Esophagus squamous epithelium (tissue), 5 donors: ENCODE results near the gene CCDC102A. TPM values are rescaled to one million over a fixed set of nuclear protein-coding genes. Genes with fewer than 3 reads are reported as not detected.

Source experiments
- DNase-seq: peaks from one replicate; lab custom pipeline; 2025; lab: John Stamatoyannopoulos, UW
- H3K27ac ChIP-seq, 4 donors: fragments of 200-600 bp; sonication (generic); one replicate each; pipeline ENCODE4 v1.5.1; 2016 to 2019; ENCODE audit warnings: mild to moderate bottlenecking in 1 of 4
- H3K27me3 ChIP-seq, 4 donors: fragments of 200-600 bp; sonication (generic); 1 replicate in 3 of 4; 2 replicates in 1 of 4; pipeline versions ENCODE4 v1.5.1 to v1.6.0; 2017 to 2021; ENCODE audit warnings: antibody characterized with exemption in 1 of 4
- H3K36me3 ChIP-seq, 3 donors: fragments of 200-600 bp; sonication (generic); one replicate each; pipeline ENCODE4 v1.5.1; 2016 to 2019
- H3K4me1 ChIP-seq, 3 donors: fragments of 200-600 bp; sonication (generic); one replicate each; pipeline ENCODE4 v1.5.1; 2017 to 2019
- H3K4me3 ChIP-seq, 4 donors: fragments of 200-600 bp; sonication (generic); 1 replicate in 3 of 4; 2 replicates in 1 of 4; pipeline ENCODE4 v1.5.1; 2016 to 2019; ENCODE audit warnings: mild to moderate bottlenecking in 2 of 4, moderate library complexity in 1 of 4
- H3K9me3 ChIP-seq, 3 donors: fragments of 200-600 bp; sonication (generic); one replicate each; pipeline ENCODE4 v1.5.1; 2016 to 2019
- POLR2A ChIP-seq, 4 donors: fragments of 450-650 bp; IDR thresholded peaks; one replicate each; pipeline ENCODE4 v1.6.1; 2017; ENCODE audit warnings: antibody characterized with exemption in 4 of 4, mild to moderate bottlenecking in 4 of 4, moderate library complexity in 3 of 4
- WGBS, 2 donors: methylation state at CpG; one replicate each; pipeline ENCODE4 v1.1.5; 2018; 5-methylcytosine and 5-hydroxymethylcytosine counted together
- intact Hi-C: fragments of 100-400 bp; cut with DNase I; formaldehyde crosslinking; loops from one replicate; pipeline ENCODE4 v1.15.0; 2022
- total RNA-seq, 4 donors: library from RNA; depleted of rRNA; stranded (reverse); fragments of >200 nt; gene quantifications; one replicate each; pipeline ENCODE4 v1.1.0, GENCODE V29; 2016
- TF ChIP-seq, protein P1 (sequence below), 6 experiments: fragments of 450-650 bp in 4 of 6; fragments of 200-600 bp in 2 of 6; sonication (generic) in 2 of 6; IDR thresholded peaks; one replicate each; pipeline ENCODE4 v1.5.1; 2016 to 2019; ENCODE audit warnings: antibody characterized with exemption in 6 of 6, mild to moderate bottlenecking in 4 of 6, moderate library complexity in 4 of 6
- donor health status: DM: yes; HTN: yes; CAD: no.

The CCDC102A gene
- total RNA-seq, 4 donors from 2014 or later = 3.5 to 10.9 (median 6.9) TPM

DNA sequence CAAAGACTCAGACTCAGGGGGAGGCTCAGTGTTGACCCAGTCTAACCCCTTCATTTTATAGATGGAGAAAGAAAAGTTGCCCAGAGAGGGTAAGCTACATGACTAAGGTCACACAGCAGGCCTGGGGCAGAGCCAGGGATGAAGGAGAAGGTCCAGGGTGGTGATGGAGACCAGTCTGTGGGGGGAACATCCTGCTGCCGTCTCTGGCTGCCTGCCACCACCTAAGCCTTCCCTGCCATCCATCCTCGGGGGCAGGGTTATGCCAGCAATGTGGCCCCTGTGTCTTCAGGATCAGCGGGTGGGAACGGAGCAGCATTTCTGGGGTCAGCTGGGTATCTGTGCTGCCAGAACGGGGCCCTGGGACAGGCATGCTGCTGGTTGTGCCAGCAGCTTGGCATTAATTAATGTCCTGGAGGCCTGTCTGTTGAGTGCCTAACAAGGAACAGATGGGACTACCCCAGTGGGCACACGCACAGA, 55.6 kb downstream of the CCDC102A start:
- H3K4me3 ChIP-seq = no peak overlapping the region
- TF ChIP-seq, protein P1, sequence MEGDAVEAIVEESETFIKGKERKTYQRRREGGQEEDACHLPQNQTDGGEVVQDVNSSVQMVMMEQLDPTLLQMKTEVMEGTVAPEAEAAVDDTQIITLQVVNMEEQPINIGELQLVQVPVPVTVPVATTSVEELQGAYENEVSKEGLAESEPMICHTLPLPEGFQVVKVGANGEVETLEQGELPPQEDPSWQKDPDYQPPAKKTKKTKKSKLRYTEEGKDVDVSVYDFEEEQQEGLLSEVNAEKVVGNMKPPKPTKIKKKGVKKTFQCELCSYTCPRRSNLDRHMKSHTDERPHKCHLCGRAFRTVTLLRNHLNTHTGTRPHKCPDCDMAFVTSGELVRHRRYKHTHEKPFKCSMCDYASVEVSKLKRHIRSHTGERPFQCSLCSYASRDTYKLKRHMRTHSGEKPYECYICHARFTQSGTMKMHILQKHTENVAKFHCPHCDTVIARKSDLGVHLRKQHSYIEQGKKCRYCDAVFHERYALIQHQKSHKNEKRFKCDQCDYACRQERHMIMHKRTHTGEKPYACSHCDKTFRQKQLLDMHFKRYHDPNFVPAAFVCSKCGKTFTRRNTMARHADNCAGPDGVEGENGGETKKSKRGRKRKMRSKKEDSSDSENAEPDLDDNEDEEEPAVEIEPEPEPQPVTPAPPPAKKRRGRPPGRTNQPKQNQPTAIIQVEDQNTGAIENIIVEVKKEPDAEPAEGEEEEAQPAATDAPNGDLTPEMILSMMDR (IDR thresholded peaks at IDR 0.05) = no peak
- no peak for TF ChIP-seq POLR2A (IDR thresholded peaks at IDR 0.05)
- intact Hi-C loops = no loop called here
- H3K4me1 ChIP-seq = peaks cover 40 to 73% (median 42%) of the 10 kb centered on the region in 3 donors
- H3K36me3 ChIP-seq = peaks cover 0 to 33% (median 0%) of the 10 kb centered on the region in 3 donors
- no peaks in the 10 kb centered on the region for H3K9me3 ChIP-seq
- H3K27me3 ChIP-seq = no peaks in the 10 kb centered on the region
- H3K27ac ChIP-seq = peak overlapping the region in 3 of 4 donors; percentile 18 to 77 (median 31)
- no peak for DNase-seq
- WGBS, 2 donors = 37 to 59% methylated on average over 3 of the region's 6 CpGs

DNA sequence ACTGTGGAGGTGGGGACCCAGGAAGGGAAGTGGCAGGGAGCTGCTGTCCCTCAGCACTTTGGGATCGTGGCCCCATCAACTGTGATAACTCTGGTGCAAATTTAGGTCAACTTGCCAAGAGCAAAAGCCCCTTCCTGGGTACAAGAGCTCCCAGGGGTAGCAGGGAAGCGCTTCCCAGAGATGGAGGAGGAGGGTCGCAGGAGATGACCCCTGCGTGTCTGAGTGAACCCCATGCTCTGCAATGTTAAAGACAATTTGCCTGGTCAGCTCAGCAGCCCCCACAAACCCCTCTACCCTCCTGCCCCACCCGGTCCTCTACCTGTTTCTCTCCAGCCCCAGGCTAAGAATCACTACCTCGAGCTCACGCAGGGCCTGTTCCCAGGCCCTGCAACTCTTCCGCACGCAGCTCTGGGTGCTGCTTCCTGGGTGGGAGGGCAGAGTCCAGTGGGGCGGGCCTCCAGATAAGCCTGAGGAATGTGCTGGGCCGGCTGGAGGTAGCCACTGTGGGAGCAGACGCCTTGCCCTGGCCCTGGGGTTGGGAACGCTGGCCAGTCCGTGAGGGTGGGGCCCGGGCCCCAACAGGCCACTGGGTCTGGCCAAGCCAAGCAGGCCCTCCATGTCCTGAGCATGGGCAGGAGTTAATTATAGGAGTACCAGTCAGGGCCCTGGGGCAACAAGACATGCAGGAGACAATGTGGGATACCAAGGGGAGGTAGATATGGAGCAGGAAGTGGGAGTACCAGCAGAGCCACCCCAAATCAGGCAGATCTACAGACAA, 56.2 kb downstream of the CCDC102A start:
- Histone ChIP-seq H3K4me1 (peaks cover 36 to 68% (median 36%) of the 10 kb centered on the region in 3 donors), H3K27me3 (no peaks in the 10 kb centered on the region), H3K9me3 (no peaks in the 10 kb centered on the region), H3K4me3 (peak overlapping the region; percentile 18 to 62 (median 40)), H3K36me3 (peaks cover 0 to 36% (median 0%) of the 10 kb centered on the region in 3 donors), H3K27ac (peak overlapping the region in 3 of 4 donors; percentile 18 to 77 (median 31))
- no peak for TF ChIP-seq POLR2A (IDR thresholded peaks at IDR 0.05)
- TF ChIP-seq, protein P1 (IDR thresholded peaks at IDR 0.05) = no peak
- 50% methylated on average over 5 of the region's 15 CpGs; no CpG with 5 or more reads in 1 of the 2 donors for WGBS, 2 donors
- intact Hi-C loops = loop anchor here (10.0 kb wide), 1 partner anchor 45 kb away; no protein-coding TSS in a partner anchor
- DNase-seq = no peak

DNA sequence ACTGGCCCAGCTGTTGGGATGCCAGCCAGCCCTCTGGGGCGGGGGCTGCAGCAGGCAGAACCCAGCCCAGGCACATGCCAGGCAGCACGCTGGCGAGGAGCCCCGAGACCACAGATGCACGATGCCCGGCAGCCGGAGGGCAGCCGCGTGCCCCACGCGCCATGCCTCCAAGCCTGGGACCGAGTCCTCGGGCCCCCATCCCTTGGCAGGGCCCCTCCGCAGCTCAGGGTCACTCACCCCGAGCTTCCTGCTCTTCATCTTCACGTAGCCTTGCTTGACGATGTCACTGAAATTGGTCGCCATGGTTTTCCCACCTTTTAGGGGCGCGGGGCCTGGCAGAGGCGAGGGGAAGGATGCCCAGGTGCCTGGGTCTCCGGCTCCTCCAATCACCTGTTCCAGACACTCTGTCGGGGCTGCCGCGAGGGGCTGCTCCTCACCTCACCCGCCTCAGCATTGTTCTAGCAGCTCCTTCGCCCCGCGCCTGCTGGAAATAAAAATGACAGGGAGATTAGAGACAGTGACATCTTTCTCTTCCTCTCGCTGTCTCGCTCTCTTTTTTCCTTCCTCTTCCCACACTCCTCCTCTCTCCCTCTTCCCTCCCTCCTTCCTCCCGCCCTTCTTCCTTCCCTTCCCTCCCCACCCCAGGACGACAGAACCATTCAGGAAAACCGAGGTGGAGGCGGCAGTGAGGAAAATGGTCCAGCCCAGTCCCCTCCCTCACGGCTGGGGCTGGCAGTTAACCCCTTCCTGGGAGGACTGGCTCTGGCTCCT, 57.0 kb downstream of the CCDC102A start:
- H3K27ac ChIP-seq = peak overlapping the region in 3 of 4 donors; percentile 5 to 77 (median 31)
- no peaks in the 10 kb centered on the region for H3K27me3 ChIP-seq
- DNase-seq = no peak
- no peaks in the 10 kb centered on the region for H3K9me3 ChIP-seq
- peak overlapping the region; percentile 18 to 62 (median 40) for H3K4me3 ChIP-seq
- TF ChIP-seq, protein P1 (IDR thresholded peaks at IDR 0.05) = no peak
- TF ChIP-seq POLR2A (IDR thresholded peaks at IDR 0.05) = no peak
- intact Hi-C loops = loop anchor here (10.0 kb wide), 1 partner anchor 45 kb away; no protein-coding TSS in a partner anchor
- peaks cover 28 to 60% (median 29%) of the 10 kb centered on the region in 3 donors for H3K4me1 ChIP-seq
- peaks cover 0 to 44% (median 0%) of the 10 kb centered on the region in 3 donors for H3K36me3 ChIP-seq
- 28 to 31% methylated on average over 7 to 30 of the region's 36 CpGs for WGBS, 2 donors

DNA sequence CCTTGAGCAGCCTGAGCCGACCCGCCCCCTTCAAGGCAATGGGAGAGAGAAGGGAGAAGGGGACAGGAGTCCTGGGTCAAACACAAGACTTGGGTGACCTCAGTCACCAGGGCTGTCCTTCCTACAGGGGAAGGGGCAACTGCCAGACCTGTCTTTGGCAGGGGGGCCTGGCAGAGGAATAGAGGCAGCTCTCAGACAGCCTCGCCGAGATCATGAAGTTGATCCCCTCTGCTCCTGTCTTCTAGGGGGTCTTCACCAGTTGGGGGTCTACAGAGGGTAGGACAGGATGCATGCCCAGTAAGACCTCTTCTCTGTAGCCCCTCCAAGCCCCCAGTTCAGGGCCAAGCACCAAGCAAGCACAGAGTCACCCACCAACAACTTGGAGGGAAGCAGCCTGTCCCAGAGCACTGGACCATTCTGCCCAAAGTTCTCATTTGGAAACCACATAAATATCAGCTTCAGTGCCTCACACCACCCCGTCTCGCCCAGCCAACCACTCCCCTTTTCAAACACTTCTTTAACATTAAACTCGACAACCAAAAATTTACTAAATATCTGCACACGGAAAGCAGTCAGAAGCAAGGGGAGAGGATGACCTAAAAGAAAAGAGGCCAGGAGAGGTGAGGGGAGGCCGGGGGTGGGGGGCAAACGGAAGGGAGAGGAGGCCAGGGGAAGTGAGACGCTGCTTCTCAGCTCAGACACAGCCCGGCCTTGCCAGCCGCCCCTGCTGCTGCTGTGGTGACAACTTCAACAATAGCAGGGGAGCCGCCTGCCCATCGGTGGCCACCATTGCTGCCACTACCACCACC, 57.8 kb downstream of the CCDC102A start:
- H3K4me3 ChIP-seq = peak overlapping the region; percentile 18 to 62 (median 40)
- intact Hi-C loops = loop anchor here (10.0 kb wide), 1 partner anchor 46 kb away; no protein-coding TSS in a partner anchor
- H3K36me3 ChIP-seq = peaks cover 0 to 52% (median 0%) of the 10 kb centered on the region in 3 donors
- H3K27ac ChIP-seq = peak overlapping the region in 3 of 4 donors; percentile 5 to 49 (median 31)
- no peak for TF ChIP-seq POLR2A (IDR thresholded peaks at IDR 0.05)
- TF ChIP-seq, protein P1 (IDR thresholded peaks at IDR 0.05) = no peak
- peaks cover 23 to 52% (median 27%) of the 10 kb centered on the region in 3 donors for H3K4me1 ChIP-seq
- H3K9me3 ChIP-seq = no peaks in the 10 kb centered on the region
- no peak for DNase-seq
- H3K27me3 ChIP-seq = no peaks in the 10 kb centered on the region
- 53 to 62% methylated on average over 8 to 9 of the region's 15 CpGs for WGBS, 2 donors
